Right lobe of liver (tissue), 4 donors: Measurements from ENCODE around the gene PRRX2.

Source experiments
- CTCF ChIP-seq, 4 donors: fragments of 200-600 bp in 3 of 4; fragments of 450-650 bp in 1 of 4; IDR thresholded peaks; one replicate each; pipeline versions ENCODE4 v1.5.1 to v1.8.0; 2016 to 2022; ENCODE audit warnings: antibody characterized with exemption in 4 of 4, mild to moderate bottlenecking in 2 of 4
- POLR2A ChIP-seq: fragments of 450-650 bp; IDR thresholded peaks from one replicate; pipeline ENCODE4 v1.6.1; 2017; ENCODE audit warnings: antibody characterized with exemption, mild to moderate bottlenecking
- donor health status: DM: no; HTN: no; CAD: no.
- donor health status: DM: no; HTN: no; CAD: no.
- donor health status: DM: no; HTN: yes; CAD: no.

GRCh38 chr9:129656795-129657390 is 8.6 kb upstream of the PRRX2 start:
- TF ChIP-seq CTCF (IDR thresholded peaks at IDR 0.05), result no peak
- TF ChIP-seq POLR2A, result no peak
